ENCODE data around the gene TATDN2. TPM values are rescaled to one million over a fixed set of nuclear protein-coding genes. Genes with fewer than 3 reads are reported as not detected.

Gene TATDN2
- total RNA-seq, 1 donor from 2014 or later: 34.6 TPM

DNA sequence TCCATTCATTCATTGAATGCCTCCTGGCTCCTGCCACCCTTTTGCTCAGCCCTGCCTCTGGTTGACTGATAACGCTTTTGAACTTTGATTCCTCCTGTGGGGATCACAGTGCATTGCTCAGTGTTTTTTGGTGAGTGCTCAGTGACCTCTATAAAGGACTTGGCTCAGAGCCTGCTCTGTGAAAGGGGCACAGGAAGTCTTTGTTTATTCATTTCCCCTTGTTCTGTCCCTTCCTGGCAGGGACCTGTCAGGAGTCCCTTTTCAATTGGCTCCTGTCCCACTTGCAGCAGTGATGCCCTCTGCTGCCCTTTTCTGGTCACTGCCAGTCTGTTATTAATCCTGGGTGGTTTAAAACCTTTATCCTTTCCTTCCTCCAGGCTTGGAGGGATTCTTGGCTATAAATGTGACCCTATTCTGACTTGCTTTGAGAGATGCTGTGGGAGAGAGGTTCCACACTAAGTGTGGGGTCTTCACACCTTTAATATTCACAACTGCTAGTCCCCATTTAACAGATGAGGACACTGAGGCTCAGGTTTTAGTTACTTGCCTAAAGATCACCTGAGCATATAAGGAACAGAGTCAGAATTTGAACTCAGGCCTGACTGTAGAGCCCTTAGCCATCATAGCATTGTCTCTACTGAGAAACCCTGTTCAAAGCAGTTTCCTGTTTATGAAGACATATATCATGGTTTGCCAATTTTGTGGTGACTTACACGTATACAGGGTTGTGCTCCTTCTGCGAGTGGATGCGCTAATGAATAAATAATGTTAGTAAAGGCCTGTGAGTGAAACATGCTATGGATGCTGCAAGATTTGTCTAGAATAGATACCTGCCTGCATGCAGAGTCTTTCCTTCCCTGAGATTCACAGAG is 23.2 kb upstream of the TATDN2 start:
- no peak for DNase-seq (ENCODE audit: extremely low spot score, unreplicated experiment)
- Mint-ChIP-seq H3K4me3 (peak overlapping the region; percentile 37), H3K27ac (peak overlapping the region; percentile 57), H3K9me3 (no peaks in the 10 kb centered on the region), H3K4me1 (ENCODE audit: unreplicated experiment) (peaks cover 12% of the 10 kb centered on the region), H3K27me3 (no peaks in the 10 kb centered on the region), H3K36me3 (peaks cover 4% of the 10 kb centered on the region)
- TF ChIP-seq, protein P1, sequence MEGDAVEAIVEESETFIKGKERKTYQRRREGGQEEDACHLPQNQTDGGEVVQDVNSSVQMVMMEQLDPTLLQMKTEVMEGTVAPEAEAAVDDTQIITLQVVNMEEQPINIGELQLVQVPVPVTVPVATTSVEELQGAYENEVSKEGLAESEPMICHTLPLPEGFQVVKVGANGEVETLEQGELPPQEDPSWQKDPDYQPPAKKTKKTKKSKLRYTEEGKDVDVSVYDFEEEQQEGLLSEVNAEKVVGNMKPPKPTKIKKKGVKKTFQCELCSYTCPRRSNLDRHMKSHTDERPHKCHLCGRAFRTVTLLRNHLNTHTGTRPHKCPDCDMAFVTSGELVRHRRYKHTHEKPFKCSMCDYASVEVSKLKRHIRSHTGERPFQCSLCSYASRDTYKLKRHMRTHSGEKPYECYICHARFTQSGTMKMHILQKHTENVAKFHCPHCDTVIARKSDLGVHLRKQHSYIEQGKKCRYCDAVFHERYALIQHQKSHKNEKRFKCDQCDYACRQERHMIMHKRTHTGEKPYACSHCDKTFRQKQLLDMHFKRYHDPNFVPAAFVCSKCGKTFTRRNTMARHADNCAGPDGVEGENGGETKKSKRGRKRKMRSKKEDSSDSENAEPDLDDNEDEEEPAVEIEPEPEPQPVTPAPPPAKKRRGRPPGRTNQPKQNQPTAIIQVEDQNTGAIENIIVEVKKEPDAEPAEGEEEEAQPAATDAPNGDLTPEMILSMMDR (conservative IDR thresholded peaks at IDR 0.05): peak; percentile 78

DNA sequence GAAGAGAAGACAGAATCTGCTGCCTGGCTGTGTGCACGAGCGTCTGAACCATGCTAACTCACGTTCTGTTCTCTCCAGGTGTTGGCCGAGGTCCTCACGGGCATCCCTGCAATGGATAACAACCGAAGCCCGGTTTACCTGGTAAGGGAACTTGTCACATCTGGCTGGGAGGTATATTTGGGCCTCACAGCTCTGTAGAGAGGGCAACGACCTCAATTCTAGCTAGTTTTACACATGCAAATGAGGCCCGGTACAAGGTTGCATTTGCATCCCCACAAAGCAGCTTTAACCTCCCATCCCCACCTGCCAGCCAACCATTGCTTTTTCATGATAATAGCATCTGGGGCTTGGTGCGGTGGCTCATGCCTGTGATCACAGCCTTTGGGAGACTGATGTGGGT is 22.0 kb upstream of the TATDN2 start:
- no peak overlapping the region for H3K4me3 Mint-ChIP-seq

DNA sequence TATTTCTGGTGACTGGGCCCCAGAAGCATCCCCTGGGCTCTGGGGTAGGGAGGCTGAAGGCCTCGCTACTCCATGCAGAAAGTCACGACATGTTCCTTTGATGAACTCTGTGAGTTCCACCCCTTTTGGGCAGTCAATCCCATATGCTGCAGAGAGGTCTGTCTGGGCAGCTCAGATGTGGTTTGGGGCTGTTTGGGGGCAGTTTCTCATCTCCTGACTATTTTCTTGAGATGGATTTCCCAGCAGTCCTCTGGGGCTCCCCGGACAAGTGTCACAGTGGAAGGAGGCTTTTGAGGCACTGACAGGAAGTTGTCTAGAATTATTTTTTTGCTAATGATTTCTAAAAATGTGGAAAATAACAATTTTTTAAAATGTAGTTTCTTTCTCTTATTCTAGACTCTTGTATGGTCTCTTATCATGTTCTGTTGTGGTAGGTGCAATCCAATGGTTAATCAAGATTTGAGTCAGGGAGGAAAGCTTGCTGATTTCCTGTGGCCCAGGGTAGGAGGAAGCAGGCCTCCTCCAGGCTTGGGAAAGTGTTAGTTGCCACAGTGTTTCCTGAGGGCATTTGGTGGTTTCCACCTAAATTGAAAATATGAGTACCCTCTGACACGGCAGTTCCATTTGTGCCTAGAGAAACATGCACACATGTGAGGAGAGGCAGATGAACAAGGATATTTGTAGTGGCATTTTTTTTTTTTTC is 19.9 kb upstream of the TATDN2 start:
- DNase-seq (ENCODE audit: extremely low spot score, unreplicated experiment): no peak
- TF ChIP-seq, protein P1 (conservative IDR thresholded peaks at IDR 0.05): no peak
- Mint-ChIP-seq H3K4me3 (no peak overlapping the region), H3K4me1 (ENCODE audit: unreplicated experiment) (peaks cover 10% of the 10 kb centered on the region), H3K27ac (no peak overlapping the region), H3K36me3 (peaks cover 4% of the 10 kb centered on the region), H3K27me3 (no peaks in the 10 kb centered on the region), H3K9me3 (no peaks in the 10 kb centered on the region)

More for the DNA sequence above, 22.0 kb upstream of the TATDN2 start:
- no peak overlapping the region for H3K27ac Mint-ChIP-seq
- TF ChIP-seq, protein P1 (conservative IDR thresholded peaks at IDR 0.05): no peak
- H3K36me3 Mint-ChIP-seq: peaks cover 4% of the 10 kb centered on the region
- no peak for DNase-seq (ENCODE audit: extremely low spot score, unreplicated experiment)
- H3K27me3 Mint-ChIP-seq: no peaks in the 10 kb centered on the region
- no peaks in the 10 kb centered on the region for H3K9me3 Mint-ChIP-seq
- peaks cover 10% of the 10 kb centered on the region for H3K4me1 Mint-ChIP-seq (ENCODE audit: unreplicated experiment)

DNA sequence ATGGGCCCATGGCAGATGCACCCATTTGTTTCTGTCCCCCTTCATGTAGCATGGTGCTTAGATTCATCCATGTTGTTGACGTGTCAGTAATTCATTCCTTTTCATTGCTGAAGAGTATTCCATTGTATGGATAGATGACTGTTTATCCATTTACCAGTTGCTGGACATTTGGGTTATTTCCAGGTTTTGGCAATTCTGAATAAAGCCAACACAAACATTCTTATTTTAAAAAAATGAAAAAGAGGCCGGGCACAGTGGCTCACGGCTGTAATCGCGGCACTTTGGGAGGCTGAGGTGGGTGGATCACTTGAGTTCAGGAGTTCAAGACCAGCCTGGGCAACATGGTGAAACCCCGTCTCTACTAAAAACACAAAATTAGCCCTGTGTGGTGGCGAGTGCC is 18.7 kb upstream of the TATDN2 start:
- H3K4me3 Mint-ChIP-seq: no peak overlapping the region
- H3K27me3 Mint-ChIP-seq: no peaks in the 10 kb centered on the region
- peaks cover 9% of the 10 kb centered on the region for H3K4me1 Mint-ChIP-seq (ENCODE audit: unreplicated experiment)
- no peak overlapping the region for H3K27ac Mint-ChIP-seq
- TF ChIP-seq, protein P1 (conservative IDR thresholded peaks at IDR 0.05): no peak
- H3K9me3 Mint-ChIP-seq: no peaks in the 10 kb centered on the region
- peaks cover 3% of the 10 kb centered on the region for H3K36me3 Mint-ChIP-seq
- DNase-seq (ENCODE audit: extremely low spot score, unreplicated experiment): no peak

DNA sequence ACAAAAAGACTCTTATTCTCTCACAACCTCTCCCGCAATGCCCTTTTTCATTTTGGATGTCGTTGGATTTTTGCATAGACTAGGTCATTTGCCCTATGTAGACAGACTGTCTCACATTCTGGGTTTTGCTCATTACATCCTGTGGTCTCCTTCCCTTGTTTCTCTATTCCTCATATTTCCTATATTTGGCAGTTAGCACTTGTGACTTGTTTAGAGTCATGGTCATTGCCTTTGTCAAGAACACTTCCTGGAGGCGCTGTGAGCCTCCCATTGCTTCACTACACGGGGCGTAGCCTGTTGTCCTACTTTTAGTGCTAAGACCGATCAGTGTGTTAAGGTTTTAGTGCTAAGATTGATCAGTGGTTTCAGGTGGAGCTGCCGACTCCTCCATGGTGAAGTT is 16.1 kb upstream of the TATDN2 start:
- H3K9me3 Mint-ChIP-seq: no peaks in the 10 kb centered on the region
- no peak overlapping the region for H3K4me3 Mint-ChIP-seq
- H3K27me3 Mint-ChIP-seq: no peaks in the 10 kb centered on the region
- H3K4me1 Mint-ChIP-seq (ENCODE audit: unreplicated experiment): no peaks in the 10 kb centered on the region
- TF ChIP-seq, protein P1 (conservative IDR thresholded peaks at IDR 0.05): no peak
- DNase-seq (ENCODE audit: extremely low spot score, unreplicated experiment): no peak
- H3K36me3 Mint-ChIP-seq: no peaks in the 10 kb centered on the region
- no peak overlapping the region for H3K27ac Mint-ChIP-seq

All from type B pancreatic cell (in vitro differentiated cells).